Chondrocyte (in vitro differentiated cells): ENCODE measurements around the gene PLA2G4E. TPM values are rescaled to one million over a fixed set of nuclear protein-coding genes. Genes with fewer than 3 reads are reported as not detected.

Experiments used
- DNase-seq: peaks from one replicate; pipeline ENCODE4 v3.0.0; 2021; ENCODE audit warnings: mixed read lengths, low spot score
- H3K27ac Mint-ChIP-seq: one replicate; pipeline ENCODE4 v1.8.0; 2021; ENCODE audit warnings: mild to moderate bottlenecking, moderate library complexity, mixed read lengths; ENCODE audit not compliant: unreplicated experiment
- H3K27me3 Mint-ChIP-seq: 2 replicates; pipeline ENCODE4 v1.8.0; 2021; ENCODE audit warnings: low read depth, mixed read lengths
- H3K36me3 Mint-ChIP-seq: 2 replicates; pipeline ENCODE4 v1.8.0; 2021; ENCODE audit warnings: low read depth, mixed read lengths
- H3K4me1 Mint-ChIP-seq: 2 replicates; pipeline ENCODE4 v1.8.0; 2021; ENCODE audit warnings: low read depth, mild to moderate bottlenecking, mixed read lengths
- H3K4me3 Mint-ChIP-seq: one replicate; pipeline ENCODE4 v1.8.0; 2021; ENCODE audit warnings: mild to moderate bottlenecking, moderate library complexity, mixed read lengths; ENCODE audit not compliant: unreplicated experiment
- H3K9me3 Mint-ChIP-seq: 2 replicates; pipeline ENCODE4 v1.8.0; 2021; ENCODE audit warnings: low read depth, mixed read lengths
- CTCF ChIP-seq: fragments of 200-600 bp; sonication (generic); IDR thresholded peaks from 2 replicates; pipeline ENCODE4 v1.5.0; 2021; ENCODE audit warnings: antibody characterized with exemption, mild to moderate bottlenecking, moderate library complexity
- total RNA-seq: library from RNA; stranded (reverse); gene quantifications from 3 replicates; pipeline ENCODE4 v1.2.1, GENCODE V29; 2021

PLA2G4E gene
- total RNA-seq, 1 donor from 2014 or later, result not detected

- DNase-seq, result no peak
- H3K4me3 Mint-ChIP-seq, result no peak overlapping the region
- H3K4me1 Mint-ChIP-seq, result peaks cover 8% of the 10 kb centered on the region
- H3K27ac Mint-ChIP-seq, result no peak overlapping the region
- TF ChIP-seq CTCF, result no peak
- H3K9me3 Mint-ChIP-seq, result peaks cover 3% of the 10 kb centered on the region
- H3K27me3 Mint-ChIP-seq, result peaks cover 13% of the 10 kb centered on the region
- no peaks in the 10 kb centered on the region for H3K36me3 Mint-ChIP-seq
These were observed 42.4 kb upstream of the PLA2G4E start for GRCh38 chr15:42063122-42063848.

- H3K27me3 Mint-ChIP-seq, result peaks cover 17% of the 10 kb centered on the region
- TF ChIP-seq CTCF, result no peak
- H3K36me3 Mint-ChIP-seq, result no peaks in the 10 kb centered on the region
- H3K27ac Mint-ChIP-seq, result no peak overlapping the region
- H3K4me1 Mint-ChIP-seq, result peaks cover 8% of the 10 kb centered on the region
- no peaks in the 10 kb centered on the region for H3K9me3 Mint-ChIP-seq
- no peak for DNase-seq
- H3K4me3 Mint-ChIP-seq, result no peak overlapping the region
These were observed 41.5 kb upstream of the PLA2G4E start for GRCh38 chr15:42062284-42062806.

- H3K4me1 Mint-ChIP-seq, result peaks cover 13% of the 10 kb centered on the region
- peaks cover 22% of the 10 kb centered on the region for H3K27me3 Mint-ChIP-seq
- H3K36me3 Mint-ChIP-seq, result no peaks in the 10 kb centered on the region
- H3K9me3 Mint-ChIP-seq, result no peaks in the 10 kb centered on the region
- no peak for TF ChIP-seq CTCF
- H3K4me3 Mint-ChIP-seq, result no peak overlapping the region
- DNase-seq, result no peak
- H3K27ac Mint-ChIP-seq, result no peak overlapping the region
These were observed 40.0 kb upstream of the PLA2G4E start for GRCh38 chr15:42060797-42061196.

GRCh38 chr15:42060477-42060763 lies 39.6 kb upstream of the PLA2G4E start:
- H3K9me3 Mint-ChIP-seq, result no peaks in the 10 kb centered on the region
- no peaks in the 10 kb centered on the region for H3K36me3 Mint-ChIP-seq
- no peak overlapping the region for H3K27ac Mint-ChIP-seq
- peaks cover 23% of the 10 kb centered on the region for H3K27me3 Mint-ChIP-seq
- no peak overlapping the region for H3K4me3 Mint-ChIP-seq
- peaks cover 13% of the 10 kb centered on the region for H3K4me1 Mint-ChIP-seq
- DNase-seq, result no peak
- no peak for TF ChIP-seq CTCF

GRCh38 chr15:42059661-42060476 lies 39.0 kb upstream of the PLA2G4E start:
- H3K4me1 Mint-ChIP-seq, result peaks cover 10% of the 10 kb centered on the region
- no peaks in the 10 kb centered on the region for H3K36me3 Mint-ChIP-seq
- TF ChIP-seq CTCF, result peak; percentile 92
- H3K4me3 Mint-ChIP-seq, result no peak overlapping the region
- no peaks in the 10 kb centered on the region for H3K9me3 Mint-ChIP-seq
- peak overlapping the region; percentile 73 for H3K27ac Mint-ChIP-seq
- H3K27me3 Mint-ChIP-seq, result peaks cover 23% of the 10 kb centered on the region
- no peak for DNase-seq
